Erythroblast (primary cell): ENCODE data around the gene NNT.

Source experiments
- GATA1 ChIP-seq: IDR thresholded peaks from 2 replicates; pipeline ENCODE4 v1.6.1; 2011; ENCODE audit warnings: low read depth, mild to moderate bottlenecking, control low read depth, low read length, moderate library complexity
- POLR2A ChIP-seq: IDR thresholded peaks from 2 replicates; pipeline ENCODE4 v1.6.1; 2011; ENCODE audit warnings: mild to moderate bottlenecking, low read length

DNA sequence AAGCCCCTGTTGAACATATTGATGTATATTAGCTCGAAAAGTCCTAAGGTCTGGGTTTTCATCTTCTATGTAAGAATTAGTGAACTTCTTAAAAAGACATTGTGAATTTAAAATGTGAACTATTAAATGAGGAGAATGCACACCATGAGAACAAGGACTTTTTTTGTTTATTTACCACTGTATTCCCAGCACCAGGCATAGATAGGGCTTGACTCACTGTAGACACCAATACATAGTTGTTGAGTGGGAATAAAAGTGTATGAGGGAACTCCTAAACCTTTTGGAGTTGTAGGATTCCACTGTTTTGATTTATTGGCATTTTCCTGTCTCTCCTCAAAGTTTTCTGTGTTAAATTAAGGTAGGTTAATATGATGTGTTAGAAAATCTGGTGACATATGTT, 40.3 kb downstream of the NNT start:
- TF ChIP-seq POLR2A, result no peak
- TF ChIP-seq GATA1, result no peak
